ENCODE measurements around the gene CALML6. TPM values are rescaled to one million over a fixed set of nuclear protein-coding genes. Genes with fewer than 3 reads are reported as not detected.
"Not testable (repeated sequence)": the region's sequence is repeated elsewhere in the genome, so short reads cannot be mapped to it uniquely, and the experiment has no call there.

The CALML6 gene
- polyA plus RNA-seq, 1 donor from 2014 or later, result not detected

- Histone ChIP-seq H3K9me3 (ENCODE audit: low read length) (no peaks in the 10 kb centered on the region), H4K20me1 (ENCODE audit: insufficient read depth) (peaks cover 51% of the 10 kb centered on the region), H3K9ac (ENCODE audit: low read length) (no peak overlapping the region), H3K27me3 (ENCODE audit: insufficient read depth, low read depth, low read length) (no peaks in the 10 kb centered on the region), H3K27ac (ENCODE audit: low read length) (no peak overlapping the region), H3K79me2 (replicated peaks; ENCODE audit: insufficient read depth, low read length) (peaks cover 93% of the 10 kb centered on the region), H3K9me2 (ENCODE audit: insufficient read depth, low read length) (no peaks in the 10 kb centered on the region), H2AFZ (ENCODE audit: low read depth, low read length) (no peak overlapping the region), H3K4me3 (ENCODE audit: low read length) (no peak overlapping the region), H3F3A (ENCODE audit: insufficient read depth, low read length, poor library complexity, severe bottlenecking) (no peaks in the 10 kb centered on the region), H3K4me2 (ENCODE audit: low read length) (no peak overlapping the region), H3K36me3 (ENCODE audit: insufficient read depth, low read length) (no peaks in the 10 kb centered on the region)
- TF ChIP-seq SMC3 (conservative IDR thresholded peaks at IDR 0.05; ENCODE audit: poor library complexity), result no peak
- TF ChIP-seq RAD21 (conservative IDR thresholded peaks at IDR 0.05), result no peak
- no peak for TF ChIP-seq POLR2AphosphoS5 (IDR thresholded peaks at IDR 0.05)
- no peak for TF ChIP-seq EP300 (conservative IDR thresholded peaks at IDR 0.05; ENCODE audit: poor library complexity, severe bottlenecking)
- TF ChIP-seq, protein P1, sequence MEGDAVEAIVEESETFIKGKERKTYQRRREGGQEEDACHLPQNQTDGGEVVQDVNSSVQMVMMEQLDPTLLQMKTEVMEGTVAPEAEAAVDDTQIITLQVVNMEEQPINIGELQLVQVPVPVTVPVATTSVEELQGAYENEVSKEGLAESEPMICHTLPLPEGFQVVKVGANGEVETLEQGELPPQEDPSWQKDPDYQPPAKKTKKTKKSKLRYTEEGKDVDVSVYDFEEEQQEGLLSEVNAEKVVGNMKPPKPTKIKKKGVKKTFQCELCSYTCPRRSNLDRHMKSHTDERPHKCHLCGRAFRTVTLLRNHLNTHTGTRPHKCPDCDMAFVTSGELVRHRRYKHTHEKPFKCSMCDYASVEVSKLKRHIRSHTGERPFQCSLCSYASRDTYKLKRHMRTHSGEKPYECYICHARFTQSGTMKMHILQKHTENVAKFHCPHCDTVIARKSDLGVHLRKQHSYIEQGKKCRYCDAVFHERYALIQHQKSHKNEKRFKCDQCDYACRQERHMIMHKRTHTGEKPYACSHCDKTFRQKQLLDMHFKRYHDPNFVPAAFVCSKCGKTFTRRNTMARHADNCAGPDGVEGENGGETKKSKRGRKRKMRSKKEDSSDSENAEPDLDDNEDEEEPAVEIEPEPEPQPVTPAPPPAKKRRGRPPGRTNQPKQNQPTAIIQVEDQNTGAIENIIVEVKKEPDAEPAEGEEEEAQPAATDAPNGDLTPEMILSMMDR (IDR thresholded peaks at IDR 0.05; ENCODE audit: poor library complexity, severe bottlenecking), result no peak
- TF ChIP-seq, protein P2, sequence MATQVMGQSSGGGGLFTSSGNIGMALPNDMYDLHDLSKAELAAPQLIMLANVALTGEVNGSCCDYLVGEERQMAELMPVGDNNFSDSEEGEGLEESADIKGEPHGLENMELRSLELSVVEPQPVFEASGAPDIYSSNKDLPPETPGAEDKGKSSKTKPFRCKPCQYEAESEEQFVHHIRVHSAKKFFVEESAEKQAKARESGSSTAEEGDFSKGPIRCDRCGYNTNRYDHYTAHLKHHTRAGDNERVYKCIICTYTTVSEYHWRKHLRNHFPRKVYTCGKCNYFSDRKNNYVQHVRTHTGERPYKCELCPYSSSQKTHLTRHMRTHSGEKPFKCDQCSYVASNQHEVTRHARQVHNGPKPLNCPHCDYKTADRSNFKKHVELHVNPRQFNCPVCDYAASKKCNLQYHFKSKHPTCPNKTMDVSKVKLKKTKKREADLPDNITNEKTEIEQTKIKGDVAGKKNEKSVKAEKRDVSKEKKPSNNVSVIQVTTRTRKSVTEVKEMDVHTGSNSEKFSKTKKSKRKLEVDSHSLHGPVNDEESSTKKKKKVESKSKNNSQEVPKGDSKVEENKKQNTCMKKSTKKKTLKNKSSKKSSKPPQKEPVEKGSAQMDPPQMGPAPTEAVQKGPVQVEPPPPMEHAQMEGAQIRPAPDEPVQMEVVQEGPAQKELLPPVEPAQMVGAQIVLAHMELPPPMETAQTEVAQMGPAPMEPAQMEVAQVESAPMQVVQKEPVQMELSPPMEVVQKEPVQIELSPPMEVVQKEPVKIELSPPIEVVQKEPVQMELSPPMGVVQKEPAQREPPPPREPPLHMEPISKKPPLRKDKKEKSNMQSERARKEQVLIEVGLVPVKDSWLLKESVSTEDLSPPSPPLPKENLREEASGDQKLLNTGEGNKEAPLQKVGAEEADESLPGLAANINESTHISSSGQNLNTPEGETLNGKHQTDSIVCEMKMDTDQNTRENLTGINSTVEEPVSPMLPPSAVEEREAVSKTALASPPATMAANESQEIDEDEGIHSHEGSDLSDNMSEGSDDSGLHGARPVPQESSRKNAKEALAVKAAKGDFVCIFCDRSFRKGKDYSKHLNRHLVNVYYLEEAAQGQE (IDR thresholded peaks at IDR 0.05; ENCODE audit: borderline replicate concordance), result no peak
- TF ChIP-seq TAF1 (IDR thresholded peaks at IDR 0.05; ENCODE audit: low read depth), result no peak
- no peak for TF ChIP-seq EZH2 (IDR thresholded peaks at IDR 0.05; ENCODE audit: borderline replicate concordance, insufficient read depth, low read length, poor library complexity, severe bottlenecking)
- TF ChIP-seq MXI1 (conservative IDR thresholded peaks at IDR 0.05; ENCODE audit: poor library complexity, severe bottlenecking), result no peak
Measured at GRCh38 chr1:1881727-1882126, 33.3 kb upstream of the CALML6 start.

- Histone ChIP-seq H3K9me3 (ENCODE audit: low read length) (no peaks in the 10 kb centered on the region), H3K79me2 (replicated peaks; ENCODE audit: insufficient read depth, low read length) (peaks cover 94% of the 10 kb centered on the region), H3K36me3 (ENCODE audit: insufficient read depth, low read length) (no peaks in the 10 kb centered on the region), H3K4me3 (ENCODE audit: low read length) (no peak overlapping the region), H4K20me1 (ENCODE audit: insufficient read depth) (peaks cover 55% of the 10 kb centered on the region), H3K27ac (ENCODE audit: low read length) (no peak overlapping the region), H3K9me2 (ENCODE audit: insufficient read depth, low read length) (no peaks in the 10 kb centered on the region), H3K4me2 (ENCODE audit: low read length) (no peak overlapping the region), H3F3A (ENCODE audit: insufficient read depth, low read length, poor library complexity, severe bottlenecking) (no peaks in the 10 kb centered on the region), H2AFZ (ENCODE audit: low read depth, low read length) (no peak overlapping the region), H3K27me3 (ENCODE audit: insufficient read depth, low read depth, low read length) (no peaks in the 10 kb centered on the region), H3K9ac (ENCODE audit: low read length) (no peak overlapping the region)
- TF ChIP-seq EP300 (conservative IDR thresholded peaks at IDR 0.05; ENCODE audit: poor library complexity, severe bottlenecking), result no peak
- no peak for TF ChIP-seq POLR2AphosphoS5 (IDR thresholded peaks at IDR 0.05)
- TF ChIP-seq MXI1 (conservative IDR thresholded peaks at IDR 0.05; ENCODE audit: poor library complexity, severe bottlenecking), result no peak
- TF ChIP-seq TAF1 (IDR thresholded peaks at IDR 0.05; ENCODE audit: low read depth), result no peak
- TF ChIP-seq SMC3 (conservative IDR thresholded peaks at IDR 0.05; ENCODE audit: poor library complexity), result no peak
Measured at GRCh38 chr1:1883092-1883873, 31.8 kb upstream of the CALML6 start.

- not testable (repeated sequence) for H3K9me2 ChIP-seq (ENCODE audit: insufficient read depth, low read length); H3K4me2 ChIP-seq (ENCODE audit: low read length); H3K9me3 ChIP-seq (ENCODE audit: low read length); H2AFZ ChIP-seq (ENCODE audit: low read depth, low read length); H3K4me3 ChIP-seq (ENCODE audit: low read length); H3F3A ChIP-seq (ENCODE audit: insufficient read depth, low read length, poor library complexity, severe bottlenecking); H3K27me3 ChIP-seq (ENCODE audit: insufficient read depth, low read depth, low read length); H3K27ac ChIP-seq (ENCODE audit: low read length); H3K36me3 ChIP-seq (ENCODE audit: insufficient read depth, low read length); H3K9ac ChIP-seq (ENCODE audit: low read length)
- H3K79me2 ChIP-seq (replicated peaks; ENCODE audit: insufficient read depth, low read length), result peaks cover 94% of the 10 kb centered on the region
- peaks cover 49% of the 10 kb centered on the region for H4K20me1 ChIP-seq (ENCODE audit: insufficient read depth)
Measured at GRCh38 chr1:1883890-1884289, 31.2 kb upstream of the CALML6 start.
